SHP77 (cell line): ENCODE results near the gene CISD2.
"Not testable (repeated sequence)": the region's sequence is repeated elsewhere in the genome, so short reads cannot be mapped to it uniquely, and the experiment has no call there.

Source experiments
- DNase-seq, 2 experiments: peaks; one replicate each; lab custom pipeline; 2025; lab: John Stamatoyannopoulos, UW

Gene CISD2

GRCh38 chr4:102935716-102936115 is 66.9 kb downstream of the CISD2 start:
- DNase-seq, result no peak

GRCh38 chr4:102938063-102938462 is 69.3 kb downstream of the CISD2 start:
- DNase-seq, result not testable (repeated sequence)
